ENCODE results near the gene VTI1A. TPM values are rescaled to one million over a fixed set of nuclear protein-coding genes. Genes with fewer than 3 reads are reported as not detected.

Gene VTI1A
- polyA plus RNA-seq, 1 of the 3 experiments (the other 2 are of a cell fraction): 8.3 TPM

DNA sequence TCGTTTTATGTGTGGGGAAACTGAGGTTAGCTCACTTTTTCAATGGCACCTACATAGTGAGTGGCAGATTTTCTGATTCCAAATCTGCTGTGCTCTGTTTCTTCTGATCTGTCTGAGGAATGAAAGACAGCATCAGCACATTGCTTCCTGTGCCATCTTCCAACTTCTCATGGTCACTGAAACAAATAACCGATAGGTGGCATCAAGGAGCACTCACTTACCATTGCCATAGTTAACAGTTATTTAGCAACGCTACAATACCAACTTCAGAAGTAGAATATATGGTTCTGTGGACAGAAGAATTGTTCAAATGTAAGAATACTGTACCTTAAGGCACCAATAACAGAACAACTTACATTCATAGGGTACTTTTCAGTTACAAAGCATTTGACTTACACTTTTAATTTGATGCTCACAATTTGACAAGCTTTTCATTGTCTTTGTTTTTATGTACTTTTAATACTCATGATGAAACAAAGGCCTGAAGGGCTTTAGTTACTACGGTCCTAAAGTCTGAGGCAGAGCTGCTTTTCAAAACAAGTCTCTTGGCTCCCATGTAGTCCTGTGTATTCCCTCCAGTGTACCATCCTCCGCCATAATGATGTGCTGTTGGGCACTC, 274.2 kb downstream of the VTI1A start:
- Histone ChIP-seq H3K4me1 (ENCODE audit: control insufficient read depth in 1 of 2, insufficient read depth in 2 of 2, low read depth in 1 of 2, low read length in 1 of 2) (peaks cover 0 to 5% of the 10 kb centered on the region in 2 experiments; a peak in 2 of 4 replicates), H3K27me3 (ENCODE audit: insufficient read depth) (no peaks in the 10 kb centered on the region), H3K4me2 (no peak overlapping the region), H3K9me2 (no peaks in the 10 kb centered on the region), H3K79me2 (ENCODE audit: insufficient read depth) (no peaks in the 10 kb centered on the region), H3K9ac (no peak overlapping the region), H3K36me3 (replicated peaks in 1 of 2; ENCODE audit: control insufficient read depth in 1 of 2, insufficient read depth in 2 of 2, low read length in 1 of 2) (peaks cover 0 to 4% of the 10 kb centered on the region in 2 experiments), H3K9me3 (no peaks in the 10 kb centered on the region), H4K20me1 (ENCODE audit: insufficient read depth) (no peaks in the 10 kb centered on the region), H2AFZ (ENCODE audit: low read depth) (no peak overlapping the region), H3F3A (replicated peaks; ENCODE audit: insufficient read depth) (no peaks in the 10 kb centered on the region), H3K4me3 (ENCODE audit: low read depth in 2 of 2, low read length in 1 of 2) (no peak overlapping the region; a peak in 1 of 4 replicates), H3K27ac (ENCODE audit: low read depth in 2 of 2, low read length in 1 of 2) (no peak overlapping the region)
- ChIA-PET POLR2A (no interaction called here), CTCF (interaction anchor here (0.9 to 1.4 kb wide), 4 partner anchors 11 to 156 kb away, joined by 3 to 6 read pairs (median 5); no protein-coding TSS in a partner anchor)
- TF ChIP-seq, protein P1, sequence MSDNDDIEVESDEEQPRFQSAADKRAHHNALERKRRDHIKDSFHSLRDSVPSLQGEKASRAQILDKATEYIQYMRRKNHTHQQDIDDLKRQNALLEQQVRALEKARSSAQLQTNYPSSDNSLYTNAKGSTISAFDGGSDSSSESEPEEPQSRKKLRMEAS (IDR thresholded peaks at IDR 0.05; ENCODE audit: low read depth): no peak
- TF ChIP-seq NRF1 (IDR thresholded peaks at IDR 0.05; ENCODE audit: low read depth, low read length): no peak
- TF ChIP-seq SIN3A (IDR thresholded peaks at IDR 0.05; ENCODE audit: borderline replicate concordance, low read depth, low read length): no peak
- TF ChIP-seq NFIC (IDR thresholded peaks at IDR 0.05; ENCODE audit: borderline replicate concordance): no peak
- TF ChIP-seq FOXM1 (IDR thresholded peaks at IDR 0.05; ENCODE audit: low read depth): no peak
- TF ChIP-seq GABPA (IDR thresholded peaks at IDR 0.05; ENCODE audit: low read depth): no peak
- no peak for TF ChIP-seq RFX5 (IDR thresholded peaks at IDR 0.05; ENCODE audit: low read length)
- TF ChIP-seq, protein P2, sequence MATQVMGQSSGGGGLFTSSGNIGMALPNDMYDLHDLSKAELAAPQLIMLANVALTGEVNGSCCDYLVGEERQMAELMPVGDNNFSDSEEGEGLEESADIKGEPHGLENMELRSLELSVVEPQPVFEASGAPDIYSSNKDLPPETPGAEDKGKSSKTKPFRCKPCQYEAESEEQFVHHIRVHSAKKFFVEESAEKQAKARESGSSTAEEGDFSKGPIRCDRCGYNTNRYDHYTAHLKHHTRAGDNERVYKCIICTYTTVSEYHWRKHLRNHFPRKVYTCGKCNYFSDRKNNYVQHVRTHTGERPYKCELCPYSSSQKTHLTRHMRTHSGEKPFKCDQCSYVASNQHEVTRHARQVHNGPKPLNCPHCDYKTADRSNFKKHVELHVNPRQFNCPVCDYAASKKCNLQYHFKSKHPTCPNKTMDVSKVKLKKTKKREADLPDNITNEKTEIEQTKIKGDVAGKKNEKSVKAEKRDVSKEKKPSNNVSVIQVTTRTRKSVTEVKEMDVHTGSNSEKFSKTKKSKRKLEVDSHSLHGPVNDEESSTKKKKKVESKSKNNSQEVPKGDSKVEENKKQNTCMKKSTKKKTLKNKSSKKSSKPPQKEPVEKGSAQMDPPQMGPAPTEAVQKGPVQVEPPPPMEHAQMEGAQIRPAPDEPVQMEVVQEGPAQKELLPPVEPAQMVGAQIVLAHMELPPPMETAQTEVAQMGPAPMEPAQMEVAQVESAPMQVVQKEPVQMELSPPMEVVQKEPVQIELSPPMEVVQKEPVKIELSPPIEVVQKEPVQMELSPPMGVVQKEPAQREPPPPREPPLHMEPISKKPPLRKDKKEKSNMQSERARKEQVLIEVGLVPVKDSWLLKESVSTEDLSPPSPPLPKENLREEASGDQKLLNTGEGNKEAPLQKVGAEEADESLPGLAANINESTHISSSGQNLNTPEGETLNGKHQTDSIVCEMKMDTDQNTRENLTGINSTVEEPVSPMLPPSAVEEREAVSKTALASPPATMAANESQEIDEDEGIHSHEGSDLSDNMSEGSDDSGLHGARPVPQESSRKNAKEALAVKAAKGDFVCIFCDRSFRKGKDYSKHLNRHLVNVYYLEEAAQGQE (IDR thresholded peaks at IDR 0.05; ENCODE audit: low read depth, low read length): no peak
- TF ChIP-seq, protein P3, sequence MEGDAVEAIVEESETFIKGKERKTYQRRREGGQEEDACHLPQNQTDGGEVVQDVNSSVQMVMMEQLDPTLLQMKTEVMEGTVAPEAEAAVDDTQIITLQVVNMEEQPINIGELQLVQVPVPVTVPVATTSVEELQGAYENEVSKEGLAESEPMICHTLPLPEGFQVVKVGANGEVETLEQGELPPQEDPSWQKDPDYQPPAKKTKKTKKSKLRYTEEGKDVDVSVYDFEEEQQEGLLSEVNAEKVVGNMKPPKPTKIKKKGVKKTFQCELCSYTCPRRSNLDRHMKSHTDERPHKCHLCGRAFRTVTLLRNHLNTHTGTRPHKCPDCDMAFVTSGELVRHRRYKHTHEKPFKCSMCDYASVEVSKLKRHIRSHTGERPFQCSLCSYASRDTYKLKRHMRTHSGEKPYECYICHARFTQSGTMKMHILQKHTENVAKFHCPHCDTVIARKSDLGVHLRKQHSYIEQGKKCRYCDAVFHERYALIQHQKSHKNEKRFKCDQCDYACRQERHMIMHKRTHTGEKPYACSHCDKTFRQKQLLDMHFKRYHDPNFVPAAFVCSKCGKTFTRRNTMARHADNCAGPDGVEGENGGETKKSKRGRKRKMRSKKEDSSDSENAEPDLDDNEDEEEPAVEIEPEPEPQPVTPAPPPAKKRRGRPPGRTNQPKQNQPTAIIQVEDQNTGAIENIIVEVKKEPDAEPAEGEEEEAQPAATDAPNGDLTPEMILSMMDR (IDR thresholded peaks at IDR 0.05): peak; percentile 19; the same call in 1 of the 2 replicates
- TF ChIP-seq TAF1 (IDR thresholded peaks at IDR 0.05; ENCODE audit: borderline replicate concordance, low read depth, low read length): no peak
- TF ChIP-seq, protein P4, sequence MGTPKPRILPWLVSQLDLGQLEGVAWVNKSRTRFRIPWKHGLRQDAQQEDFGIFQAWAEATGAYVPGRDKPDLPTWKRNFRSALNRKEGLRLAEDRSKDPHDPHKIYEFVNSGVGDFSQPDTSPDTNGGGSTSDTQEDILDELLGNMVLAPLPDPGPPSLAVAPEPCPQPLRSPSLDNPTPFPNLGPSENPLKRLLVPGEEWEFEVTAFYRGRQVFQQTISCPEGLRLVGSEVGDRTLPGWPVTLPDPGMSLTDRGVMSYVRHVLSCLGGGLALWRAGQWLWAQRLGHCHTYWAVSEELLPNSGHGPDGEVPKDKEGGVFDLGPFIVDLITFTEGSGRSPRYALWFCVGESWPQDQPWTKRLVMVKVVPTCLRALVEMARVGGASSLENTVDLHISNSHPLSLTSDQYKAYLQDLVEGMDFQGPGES (IDR thresholded peaks at IDR 0.05; ENCODE audit: low read depth, low read length): no peak
- no peak for TF ChIP-seq FOSL2 (IDR thresholded peaks at IDR 0.05; ENCODE audit: borderline replicate concordance, low read depth)
- no peak for TF ChIP-seq POLR2AphosphoS5 (IDR thresholded peaks at IDR 0.05; ENCODE audit: low read depth, low read length)
- TF ChIP-seq, protein P5, sequence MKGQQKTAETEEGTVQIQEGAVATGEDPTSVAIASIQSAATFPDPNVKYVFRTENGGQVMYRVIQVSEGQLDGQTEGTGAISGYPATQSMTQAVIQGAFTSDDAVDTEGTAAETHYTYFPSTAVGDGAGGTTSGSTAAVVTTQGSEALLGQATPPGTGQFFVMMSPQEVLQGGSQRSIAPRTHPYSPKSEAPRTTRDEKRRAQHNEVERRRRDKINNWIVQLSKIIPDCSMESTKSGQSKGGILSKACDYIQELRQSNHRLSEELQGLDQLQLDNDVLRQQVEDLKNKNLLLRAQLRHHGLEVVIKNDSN (IDR thresholded peaks at IDR 0.05; ENCODE audit: borderline replicate concordance, low read depth): no peak
- TF ChIP-seq, protein P6, sequence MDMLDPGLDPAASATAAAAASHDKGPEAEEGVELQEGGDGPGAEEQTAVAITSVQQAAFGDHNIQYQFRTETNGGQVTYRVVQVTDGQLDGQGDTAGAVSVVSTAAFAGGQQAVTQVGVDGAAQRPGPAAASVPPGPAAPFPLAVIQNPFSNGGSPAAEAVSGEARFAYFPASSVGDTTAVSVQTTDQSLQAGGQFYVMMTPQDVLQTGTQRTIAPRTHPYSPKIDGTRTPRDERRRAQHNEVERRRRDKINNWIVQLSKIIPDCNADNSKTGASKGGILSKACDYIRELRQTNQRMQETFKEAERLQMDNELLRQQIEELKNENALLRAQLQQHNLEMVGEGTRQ (IDR thresholded peaks at IDR 0.05; ENCODE audit: borderline replicate concordance, low read depth, low read length): no peak
- TF ChIP-seq RCOR1 (IDR thresholded peaks at IDR 0.05; ENCODE audit: low read length): no peak
- peak; percentile 18; the same call in 1 of the 2 replicates for TF ChIP-seq SMC3 (IDR thresholded peaks at IDR 0.05; ENCODE audit: low read depth, low read length)
- TF ChIP-seq GATA2 (CRISPR knock-in tag; IDR thresholded peaks at IDR 0.05): no peak
- TF ChIP-seq ELF1 (IDR thresholded peaks at IDR 0.05): no peak
- TF ChIP-seq YY1 (IDR thresholded peaks at IDR 0.05; ENCODE audit: low read depth): no peak
- no peak for TF ChIP-seq CHD2 (IDR thresholded peaks at IDR 0.05; ENCODE audit: low read length, partially characterized antibody)
- no peak for TF ChIP-seq EZH2phosphoT487 (IDR thresholded peaks at IDR 0.05; ENCODE audit: borderline replicate concordance, low read depth)
- TF ChIP-seq RAD21 (IDR thresholded peaks at IDR 0.05; ENCODE audit: low read length): peak; percentile 49
- TF ChIP-seq, protein P7, sequence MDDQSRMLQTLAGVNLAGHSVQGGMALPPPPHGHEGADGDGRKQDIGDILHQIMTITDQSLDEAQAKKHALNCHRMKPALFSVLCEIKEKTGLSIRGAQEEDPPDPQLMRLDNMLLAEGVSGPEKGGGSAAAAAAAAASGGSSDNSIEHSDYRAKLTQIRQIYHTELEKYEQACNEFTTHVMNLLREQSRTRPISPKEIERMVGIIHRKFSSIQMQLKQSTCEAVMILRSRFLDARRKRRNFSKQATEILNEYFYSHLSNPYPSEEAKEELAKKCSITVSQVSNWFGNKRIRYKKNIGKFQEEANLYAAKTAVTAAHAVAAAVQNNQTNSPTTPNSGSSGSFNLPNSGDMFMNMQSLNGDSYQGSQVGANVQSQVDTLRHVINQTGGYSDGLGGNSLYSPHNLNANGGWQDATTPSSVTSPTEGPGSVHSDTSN (IDR thresholded peaks at IDR 0.05): no peak
- DNase-seq: no peak
- 78% methylated on average over 5 of the region's 5 CpGs for WGBS (ENCODE audit: low lambda C conversion rate)
